HCT116 (cell line): ENCODE results near the gene GPR107. TPM values are rescaled to one million over a fixed set of nuclear protein-coding genes. Genes with fewer than 3 reads are reported as not detected.

Source experiments
- ATAC-seq: fragments of 200-7000 bp; cut with Tn5 transposase; 2 replicates; pipeline ENCODE4 v1.9.1; 2020; ENCODE audit warnings: mild to moderate bottlenecking, moderate library complexity
- BruUV-seq: library from RNA; stranded (reverse); fragments of 400-500 nt; replicated peaks from 2 replicates; lab custom pipeline; 2021; lab: Mats Ljungman, UMichigan
- CTCF ChIA-PET: fragments of 300-600 bp; sonication (Branson Sonifier 250); formaldehyde crosslinking; loops from one replicate; lab custom pipeline; 2021; ENCODE audit warnings: antibody characterized with exemption; lab: Charles Lee
- POLR2A ChIA-PET: fragments of 300-600, 350-600 bp; sonication (Branson Sonifier 250); formaldehyde crosslinking; loops from one replicate; lab custom pipeline; 2021; ENCODE audit warnings: antibody characterized with exemption; lab: Charles Lee
- RAD21 ChIA-PET, 2 experiments: fragments of 300-600 bp; sonication (Branson Sonifier 250); formaldehyde crosslinking; loops; one replicate each; lab custom pipeline; 2023; ENCODE audit warnings: low total read pairs in 2 of 2; ENCODE audit not compliant: uncharacterized antibody in 2 of 2, unreplicated experiment in 2 of 2, low non-redundant PET in 1 of 2; lab: Charles Lee
- DNase-seq: peaks from one replicate; pipeline ENCODE4 v3.0.0-alpha.2; 2010; ENCODE audit warnings: low read depth, low spot score
- H2AFZ ChIP-seq: fragments of 200-600 bp; shearing (Covaris generic), sonication (generic); 2 replicates; pipeline ENCODE4 v1.6.1; 2017; ENCODE audit warnings: low read depth, mixed run types, mixed read lengths, antibody characterized with exemption, low read length; ENCODE audit not compliant: poor library complexity, severe bottlenecking
- H3K27ac ChIP-seq: 2 replicates; pipeline ENCODE4 v1.5.1; 2012; ENCODE audit warnings: low read depth, low read length
- H3K27me3 ChIP-seq: fragments of 200-600 bp; sonication (generic); 2 replicates; pipeline ENCODE4 v1.6.1; 2016; ENCODE audit warnings: mixed run types, low read length, mixed read lengths; ENCODE audit not compliant: insufficient read depth
- H3K36me3 ChIP-seq, 2 experiments: fragments of 200-500 bp in 1 of 2; fragments of 200-600 bp in 1 of 2; sonication (Bioruptor generic) in 1 of 2; sonication (generic) in 1 of 2; 2 replicates each; pipeline versions ENCODE4 v1.5.1 to v1.6.1; 2014 to 2016; ENCODE audit warnings: low read length in 2 of 2, inconsistent platforms in 1 of 2, mixed read lengths in 1 of 2, mixed run types in 1 of 2; ENCODE audit not compliant: insufficient read depth in 2 of 2, control insufficient read depth in 1 of 2
- H3K4me1 ChIP-seq, 2 experiments: fragments of 200-600 bp in 1 of 2; sonication (generic) in 1 of 2; 2 replicates each; pipeline versions ENCODE4 v1.5.1 to v1.6.1; 2012 to 2017; ENCODE audit warnings: low read length in 2 of 2, inconsistent platforms in 1 of 2, mild to moderate bottlenecking in 1 of 2, mixed read lengths in 1 of 2, mixed run types in 1 of 2, moderate library complexity in 1 of 2; ENCODE audit not compliant: insufficient read depth in 2 of 2, control insufficient read depth in 1 of 2
- H3K4me2 ChIP-seq: fragments of 200-600 bp; sonication (generic); 2 replicates; pipeline ENCODE4 v1.6.1; 2017; ENCODE audit warnings: mixed run types, low read length, mixed read lengths
- H3K4me3 ChIP-seq, 2 experiments: fragments of 200-600 bp in 1 of 2; sonication (generic) in 1 of 2; replicated peaks in 1 of 2; 2 replicates each; pipeline ENCODE4 v1.5.1; 2011 to 2016; ENCODE audit warnings: low read length in 2 of 2, control low read depth in 1 of 2, low read depth in 1 of 2, mild to moderate bottlenecking in 1 of 2, mixed read lengths in 1 of 2, mixed run types in 1 of 2
- H3K79me2 ChIP-seq: fragments of 200-600 bp; sonication (generic); 2 replicates; pipeline ENCODE4 v1.6.1; 2017; ENCODE audit warnings: mild to moderate bottlenecking, mixed run types, low read length, moderate library complexity, mixed read lengths; ENCODE audit not compliant: insufficient read depth
- H3K9ac ChIP-seq: fragments of 200-600 bp; sonication (generic); 2 replicates; pipeline ENCODE4 v1.6.1; 2016; ENCODE audit warnings: low read length, mixed read lengths
- H3K9me2 ChIP-seq: fragments of 200-600 bp; sonication (generic), shearing (Covaris generic); 2 replicates; pipeline ENCODE4 v1.6.1; 2017; ENCODE audit warnings: mixed run types, mild to moderate bottlenecking, moderate library complexity; ENCODE audit not compliant: insufficient read depth
- H3K9me3 ChIP-seq, 2 experiments: fragments of 200-500 bp in 1 of 2; fragments of 200-600 bp in 1 of 2; sonication (Bioruptor generic) in 1 of 2; sonication (generic) in 1 of 2; 2 replicates each; pipeline ENCODE4 v1.6.1; 2014 to 2017; ENCODE audit warnings: low read length in 2 of 2, mixed read lengths in 2 of 2, inconsistent platforms in 1 of 2, low read depth in 1 of 2, mild to moderate bottlenecking in 1 of 2, mixed run types in 1 of 2, moderate library complexity in 1 of 2; ENCODE audit not compliant: control insufficient read depth in 1 of 2, insufficient read depth in 1 of 2
- H4K20me1 ChIP-seq: fragments of 200-600 bp; sonication (generic), shearing (Covaris generic); 2 replicates; pipeline ENCODE4 v1.6.1; 2017; ENCODE audit warnings: mixed run types, mild to moderate bottlenecking, moderate library complexity; ENCODE audit not compliant: insufficient read depth
- CEBPB ChIP-seq: IDR thresholded peaks from 2 replicates; pipeline ENCODE4 v1.6.1; 2012; ENCODE audit warnings: low read depth
- EGR1 ChIP-seq: IDR thresholded peaks from 2 replicates; pipeline ENCODE4 v1.6.1; 2012; ENCODE audit warnings: low read depth
- ELF1 ChIP-seq: IDR thresholded peaks from 2 replicates; pipeline ENCODE4 v1.6.1; 2012; ENCODE audit warnings: low read depth, borderline replicate concordance
- EZH2phosphoT487 ChIP-seq: fragments of 200-600 bp; IDR thresholded peaks from 2 replicates; pipeline ENCODE4 v1.6.1; 2018; ENCODE audit warnings: antibody characterized with exemption, borderline replicate concordance
- FOSL1 ChIP-seq: IDR thresholded peaks from 2 replicates; pipeline ENCODE4 v1.6.1; 2012; ENCODE audit warnings: low read depth
- JUND ChIP-seq: IDR thresholded peaks from 2 replicates; pipeline ENCODE4 v1.6.1; 2012
- MAX ChIP-seq: IDR thresholded peaks from 2 replicates; pipeline ENCODE4 v1.6.1; 2012
- POLR2A ChIP-seq: IDR thresholded peaks from 2 replicates; pipeline ENCODE4 v1.7.0; 2011; ENCODE audit warnings: borderline replicate concordance; ENCODE audit not compliant: insufficient read depth, insufficient read length; ENCODE audit errors: extremely low read depth
- POLR2AphosphoS5 ChIP-seq: IDR thresholded peaks from 2 replicates; pipeline ENCODE4 v1.6.1; 2011; ENCODE audit warnings: mild to moderate bottlenecking, low read depth, low read length, moderate library complexity
- RAD21 ChIP-seq: IDR thresholded peaks from 2 replicates; pipeline ENCODE4 v1.6.1; 2012; ENCODE audit warnings: low read depth, mild to moderate bottlenecking
- SIN3A ChIP-seq: IDR thresholded peaks from 2 replicates; pipeline ENCODE4 v1.6.1; 2012; ENCODE audit warnings: low read depth
- SRF ChIP-seq: IDR thresholded peaks from 2 replicates; pipeline ENCODE4 v1.6.1; 2012; ENCODE audit warnings: low read depth
- TCF7L2 ChIP-seq: IDR thresholded peaks from 2 replicates; pipeline ENCODE4 v1.7.0; 2011; ENCODE audit warnings: borderline replicate concordance, inconsistent platforms; ENCODE audit not compliant: insufficient read depth, insufficient read length; ENCODE audit errors: extremely low read depth
- YY1 ChIP-seq: IDR thresholded peaks from 2 replicates; pipeline ENCODE4 v1.6.1; 2011; ENCODE audit warnings: low read length, low read depth, moderate library complexity, mild to moderate bottlenecking; ENCODE audit not compliant: insufficient replicate concordance; ENCODE audit errors: extremely low read depth
- ZNF274 ChIP-seq: fragments of 200-500 bp; sonication (Bioruptor generic); IDR thresholded peaks from 2 replicates; pipeline ENCODE4 v1.6.1; 2014; ENCODE audit warnings: mild to moderate bottlenecking, low read depth, low read length, inconsistent platforms
- intact Hi-C: fragments of 100-400 bp; cut with micrococcal nuclease; formaldehyde crosslinking; loops from 2 replicates; pipeline ENCODE4 v1.10.0; 2022
- total RNA-seq: library from RNA; stranded (reverse); gene quantifications from one replicate; pipeline ENCODE4 v1.2.1, GENCODE V29; 2021; ENCODE audit not compliant: unreplicated experiment
- TF ChIP-seq, protein P1 (sequence below), 3 experiments: fragments of 200-600 bp in 1 of 3; sonication (generic) in 1 of 3; IDR thresholded peaks in 2 of 3; conservative IDR thresholded peaks in 1 of 3; 2 replicates each; pipeline ENCODE4 v1.5.1; 2012 to 2017; ENCODE audit warnings: low read depth in 2 of 3, low read length in 2 of 3, antibody characterized with exemption in 1 of 3, borderline replicate concordance in 1 of 3, control low read depth in 1 of 3, mild to moderate bottlenecking in 1 of 3, mixed read lengths in 1 of 3, mixed run types in 1 of 3, moderate library complexity in 1 of 3; ENCODE audit not compliant: insufficient read depth in 1 of 3
- TF ChIP-seq, protein P2 (sequence below): IDR thresholded peaks from 2 replicates; pipeline ENCODE4 v1.6.1; 2012; ENCODE audit warnings: low read depth
- TF ChIP-seq, protein P3 (sequence below): IDR thresholded peaks from 2 replicates; pipeline ENCODE4 v1.6.1; 2011; ENCODE audit warnings: mild to moderate bottlenecking, low read length, moderate library complexity; ENCODE audit not compliant: insufficient replicate concordance; ENCODE audit errors: extremely low read depth

GPR107 gene
- total RNA-seq, 1 experiment from 2014 or later: 32.5 TPM

DNA sequence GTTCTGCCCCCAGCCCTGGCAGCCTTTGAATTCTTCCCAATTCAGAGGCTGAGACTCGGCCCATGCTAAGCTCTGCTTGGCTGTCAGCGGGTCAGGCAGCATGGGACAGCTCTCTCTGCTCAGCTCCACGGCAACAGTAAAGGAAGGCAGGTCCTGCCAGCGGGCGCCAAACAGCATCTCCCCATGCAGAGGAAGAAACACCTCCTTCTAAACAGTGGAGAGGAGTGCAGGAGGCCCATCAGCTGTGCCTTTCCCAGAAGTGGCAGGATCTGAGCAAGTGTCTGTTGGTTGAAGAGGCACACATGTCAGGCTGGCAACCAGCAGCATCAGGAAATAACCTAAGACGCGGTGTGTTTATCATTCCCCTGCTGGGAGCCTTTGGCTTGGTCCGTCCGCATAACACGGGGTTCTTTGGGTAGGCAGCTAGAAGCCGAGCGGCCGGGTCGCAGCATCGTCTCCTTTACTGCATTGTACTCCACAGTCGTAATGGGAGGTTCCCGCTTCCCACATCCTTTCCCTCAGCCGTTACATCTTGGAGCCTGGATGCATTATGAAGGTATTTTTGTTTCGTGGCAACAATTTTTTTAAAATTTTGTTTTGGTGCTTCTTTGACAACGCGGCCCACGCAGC, 75.8 kb downstream of the GPR107 start:
- Histone ChIP-seq H3K27ac (no peak overlapping the region), H3K27me3 (no peaks in the 10 kb centered on the region), H3K4me2 (no peak overlapping the region)

More for the DNA sequence above, 75.8 kb downstream of the GPR107 start:
- CTCF ChIA-PET: no interaction called here
- Histone ChIP-seq H4K20me1 (no peaks in the 10 kb centered on the region), H2AFZ (no peak overlapping the region), H3K4me1 (no peaks in the 10 kb centered on the region), H3K4me3 (no peak overlapping the region), H3K9me3 (no peaks in the 10 kb centered on the region), H3K79me2 (no peaks in the 10 kb centered on the region), H3K9ac (no peak overlapping the region), H3K36me3 (peaks cover 0 to 3% of the 10 kb centered on the region in 2 experiments; a peak in 2 of 4 replicates), H3K9me2 (no peaks in the 10 kb centered on the region)
- no TSS peak for BruUV-seq
- POLR2A ChIA-PET: no interaction called here
- DNase-seq (no peak), ATAC-seq (no peak)
- intact Hi-C loops: no loop called here
- TF ChIP-seq POLR2AphosphoS5 (no peak), EGR1 (no peak), ZNF274 (no peak), RAD21 (no peak), POLR2A (no peak), CEBPB (no peak), TCF7L2 (no peak), SRF (no peak), SIN3A (no peak), MAX (no peak), ELF1 (no peak), YY1 (no peak), FOSL1 (no peak), JUND (no peak), EZH2phosphoT487 (no peak)
- TF ChIP-seq, protein P1, sequence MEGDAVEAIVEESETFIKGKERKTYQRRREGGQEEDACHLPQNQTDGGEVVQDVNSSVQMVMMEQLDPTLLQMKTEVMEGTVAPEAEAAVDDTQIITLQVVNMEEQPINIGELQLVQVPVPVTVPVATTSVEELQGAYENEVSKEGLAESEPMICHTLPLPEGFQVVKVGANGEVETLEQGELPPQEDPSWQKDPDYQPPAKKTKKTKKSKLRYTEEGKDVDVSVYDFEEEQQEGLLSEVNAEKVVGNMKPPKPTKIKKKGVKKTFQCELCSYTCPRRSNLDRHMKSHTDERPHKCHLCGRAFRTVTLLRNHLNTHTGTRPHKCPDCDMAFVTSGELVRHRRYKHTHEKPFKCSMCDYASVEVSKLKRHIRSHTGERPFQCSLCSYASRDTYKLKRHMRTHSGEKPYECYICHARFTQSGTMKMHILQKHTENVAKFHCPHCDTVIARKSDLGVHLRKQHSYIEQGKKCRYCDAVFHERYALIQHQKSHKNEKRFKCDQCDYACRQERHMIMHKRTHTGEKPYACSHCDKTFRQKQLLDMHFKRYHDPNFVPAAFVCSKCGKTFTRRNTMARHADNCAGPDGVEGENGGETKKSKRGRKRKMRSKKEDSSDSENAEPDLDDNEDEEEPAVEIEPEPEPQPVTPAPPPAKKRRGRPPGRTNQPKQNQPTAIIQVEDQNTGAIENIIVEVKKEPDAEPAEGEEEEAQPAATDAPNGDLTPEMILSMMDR (IDR thresholded peaks at IDR 0.05 in 2 of 3, conservative IDR thresholded peaks at IDR 0.05 in 1 of 3; ENCODE audit: borderline replicate concordance in 1 of 3, insufficient read depth in 1 of 3, low read depth in 2 of 3, low read length in 2 of 3): no peak
- TF ChIP-seq, protein P2, sequence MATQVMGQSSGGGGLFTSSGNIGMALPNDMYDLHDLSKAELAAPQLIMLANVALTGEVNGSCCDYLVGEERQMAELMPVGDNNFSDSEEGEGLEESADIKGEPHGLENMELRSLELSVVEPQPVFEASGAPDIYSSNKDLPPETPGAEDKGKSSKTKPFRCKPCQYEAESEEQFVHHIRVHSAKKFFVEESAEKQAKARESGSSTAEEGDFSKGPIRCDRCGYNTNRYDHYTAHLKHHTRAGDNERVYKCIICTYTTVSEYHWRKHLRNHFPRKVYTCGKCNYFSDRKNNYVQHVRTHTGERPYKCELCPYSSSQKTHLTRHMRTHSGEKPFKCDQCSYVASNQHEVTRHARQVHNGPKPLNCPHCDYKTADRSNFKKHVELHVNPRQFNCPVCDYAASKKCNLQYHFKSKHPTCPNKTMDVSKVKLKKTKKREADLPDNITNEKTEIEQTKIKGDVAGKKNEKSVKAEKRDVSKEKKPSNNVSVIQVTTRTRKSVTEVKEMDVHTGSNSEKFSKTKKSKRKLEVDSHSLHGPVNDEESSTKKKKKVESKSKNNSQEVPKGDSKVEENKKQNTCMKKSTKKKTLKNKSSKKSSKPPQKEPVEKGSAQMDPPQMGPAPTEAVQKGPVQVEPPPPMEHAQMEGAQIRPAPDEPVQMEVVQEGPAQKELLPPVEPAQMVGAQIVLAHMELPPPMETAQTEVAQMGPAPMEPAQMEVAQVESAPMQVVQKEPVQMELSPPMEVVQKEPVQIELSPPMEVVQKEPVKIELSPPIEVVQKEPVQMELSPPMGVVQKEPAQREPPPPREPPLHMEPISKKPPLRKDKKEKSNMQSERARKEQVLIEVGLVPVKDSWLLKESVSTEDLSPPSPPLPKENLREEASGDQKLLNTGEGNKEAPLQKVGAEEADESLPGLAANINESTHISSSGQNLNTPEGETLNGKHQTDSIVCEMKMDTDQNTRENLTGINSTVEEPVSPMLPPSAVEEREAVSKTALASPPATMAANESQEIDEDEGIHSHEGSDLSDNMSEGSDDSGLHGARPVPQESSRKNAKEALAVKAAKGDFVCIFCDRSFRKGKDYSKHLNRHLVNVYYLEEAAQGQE: no peak
- TF ChIP-seq, protein P3, sequence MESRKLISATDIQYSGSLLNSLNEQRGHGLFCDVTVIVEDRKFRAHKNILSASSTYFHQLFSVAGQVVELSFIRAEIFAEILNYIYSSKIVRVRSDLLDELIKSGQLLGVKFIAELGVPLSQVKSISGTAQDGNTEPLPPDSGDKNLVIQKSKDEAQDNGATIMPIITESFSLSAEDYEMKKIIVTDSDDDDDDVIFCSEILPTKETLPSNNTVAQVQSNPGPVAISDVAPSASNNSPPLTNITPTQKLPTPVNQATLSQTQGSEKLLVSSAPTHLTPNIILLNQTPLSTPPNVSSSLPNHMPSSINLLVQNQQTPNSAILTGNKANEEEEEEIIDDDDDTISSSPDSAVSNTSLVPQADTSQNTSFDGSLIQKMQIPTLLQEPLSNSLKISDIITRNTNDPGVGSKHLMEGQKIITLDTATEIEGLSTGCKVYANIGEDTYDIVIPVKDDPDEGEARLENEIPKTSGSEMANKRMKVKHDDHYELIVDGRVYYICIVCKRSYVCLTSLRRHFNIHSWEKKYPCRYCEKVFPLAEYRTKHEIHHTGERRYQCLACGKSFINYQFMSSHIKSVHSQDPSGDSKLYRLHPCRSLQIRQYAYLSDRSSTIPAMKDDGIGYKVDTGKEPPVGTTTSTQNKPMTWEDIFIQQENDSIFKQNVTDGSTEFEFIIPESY: no peak
- RAD21 ChIA-PET: no interaction called here
